ENCODE results near the gene TLE6.
"Not testable (repeated sequence)": the region's sequence is repeated elsewhere in the genome, so short reads cannot be mapped to it uniquely, and the experiment has no call there.

Gene TLE6

GRCh38 chr19:3028305-3029064 lies 51.1 kb downstream of the TLE6 start:
- DNase-seq (ENCODE audit: low read depth, low spot score) = no peak

GRCh38 chr19:3029065-3029923 lies 51.9 kb downstream of the TLE6 start, which contains the start of gene TLE2:
Gene TLE2, minus strand, starts transcription at chr19:3029280. Its CDS starts 376 bp downstream, at chr19:3028904.
- DNase-seq (ENCODE audit: low read depth, low spot score) = no peak

GRCh38 chr19:3031607-3031867 lies 54.2 kb downstream of the TLE6 start:
- no peak for DNase-seq (ENCODE audit: low read depth, low spot score)

GRCh38 chr19:3033595-3034405 lies 56.4 kb downstream of the TLE6 start:
- DNase-seq (ENCODE audit: low read depth, low spot score) = peak; percentile 4

GRCh38 chr19:3034406-3034655 lies 57.0 kb downstream of the TLE6 start:
- peak; percentile 91 for DNase-seq (ENCODE audit: low read depth, low spot score)

- peak; percentile 66 for DNase-seq (ENCODE audit: low read depth, low spot score)
Observed at GRCh38 chr19:3034656-3035541, 57.5 kb downstream of the TLE6 start.

GRCh38 chr19:3035542-3036118 lies 58.3 kb downstream of the TLE6 start:
- DNase-seq (ENCODE audit: low read depth, low spot score) = peak; percentile 100

- peak; percentile 98 for DNase-seq (ENCODE audit: low read depth, low spot score)
Observed at GRCh38 chr19:3036119-3036976, 59.0 kb downstream of the TLE6 start.

- not testable (repeated sequence) for DNase-seq (ENCODE audit: low read depth, low spot score)
Observed at GRCh38 chr19:3036977-3037544, 59.7 kb downstream of the TLE6 start.

- no peak for DNase-seq (ENCODE audit: low read depth, low spot score)
Observed at GRCh38 chr19:3038214-3038613, 60.9 kb downstream of the TLE6 start.

- no peak for DNase-seq (ENCODE audit: low read depth, low spot score)
Observed at GRCh38 chr19:3039125-3039524, 61.8 kb downstream of the TLE6 start.

GRCh38 chr19:3039641-3040077 lies 62.3 kb downstream of the TLE6 start:
- DNase-seq (ENCODE audit: low read depth, low spot score) = peak; percentile 26

- DNase-seq (ENCODE audit: low read depth, low spot score) = no peak
Observed at GRCh38 chr19:3041327-3041726, 64.0 kb downstream of the TLE6 start.

- no peak for DNase-seq (ENCODE audit: low read depth, low spot score)
Observed at GRCh38 chr19:3041761-3042620, 64.6 kb downstream of the TLE6 start.

- no peak for DNase-seq (ENCODE audit: low read depth, low spot score)
Observed at GRCh38 chr19:3042621-3043267, 65.4 kb downstream of the TLE6 start.

Data from ELF-1 (cell line).